Stimulated activated naive CD8-positive, alpha-beta T cell treated with anti-CD3 and anti-CD28 coated beads, Interleukin-15, Interleukin-2, amounts not matched to agents 100 U/mL and 50 U/mL, for 24 hours (primary cell): Measurements from ENCODE around the gene APBA2.
"Not testable (repeated sequence)": the region's sequence is repeated elsewhere in the genome, so short reads cannot be mapped to it uniquely, and the experiment has no call there.

Experiments
- ATAC-seq: fragments of 150-1000 bp; cut with Tn5 transposase; one replicate; pipeline ENCODE4 v1.10.0; 2021
- DNase-seq: peaks from one replicate; pipeline ENCODE4 v3.0.0; 2021

Gene APBA2

DNA sequence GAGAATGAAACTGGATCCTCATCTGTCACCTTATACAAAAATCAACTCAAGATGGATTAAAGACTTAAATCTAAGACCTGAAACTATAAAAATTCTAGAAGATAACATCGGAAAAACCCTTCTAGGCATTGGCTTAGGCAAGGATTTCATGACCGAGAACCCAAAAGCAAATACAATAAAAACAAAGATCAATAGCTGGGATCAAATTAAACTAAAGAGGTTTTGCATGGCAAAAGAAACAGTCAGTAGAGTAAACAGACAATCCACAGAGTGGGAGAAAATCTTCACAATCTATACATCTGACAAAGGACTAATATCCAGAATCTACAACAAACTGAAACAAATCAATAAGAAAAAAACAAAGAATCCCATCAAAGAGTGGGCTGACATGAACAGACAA lies 281.3 kb downstream of the APBA2 start:
- not testable (repeated sequence) for ATAC-seq, DNase-seq
